ENCODE measurements around the gene UGT1A9.

Gene UGT1A9

GRCh38 chr2:233764761-233765160 lies 93.1 kb downstream of the UGT1A9 start:
- POLR2A ChIA-PET (ENCODE audit: low non-redundant PET): no interaction called here
- no peak for DNase-seq (ENCODE audit: low spot score)
- CTCF ChIA-PET: no interaction called here
- H3K27ac ChIP-seq: no peak overlapping the region
- TF ChIP-seq CTCF (conservative IDR thresholded peaks at IDR 0.05; ENCODE audit: low read depth): no peak

GRCh38 chr2:233766416-233766815 lies 94.7 kb downstream of the UGT1A9 start:
- H3K27ac ChIP-seq: no peak overlapping the region
- TF ChIP-seq CTCF (conservative IDR thresholded peaks at IDR 0.05; ENCODE audit: low read depth): no peak
- DNase-seq (ENCODE audit: low spot score): no peak
- ChIA-PET POLR2A (ENCODE audit: low non-redundant PET) (no interaction called here), CTCF (no interaction called here)

- no peak for DNase-seq (ENCODE audit: low spot score)
- ChIA-PET POLR2A (ENCODE audit: low non-redundant PET) (interaction anchor here (0.8 kb wide), 1 partner anchor 600 kb away, joined by 6 read pairs; no protein-coding TSS in a partner anchor), CTCF (interaction anchor here (0.6 kb wide), 1 partner anchor 64 kb away, joined by 3 read pairs; no protein-coding TSS in a partner anchor)
- H3K27ac ChIP-seq: no peak overlapping the region
- no peak for TF ChIP-seq CTCF (conservative IDR thresholded peaks at IDR 0.05; ENCODE audit: low read depth)
These were observed 96.4 kb downstream of the UGT1A9 start for GRCh38 chr2:233768076-233768475.

GRCh38 chr2:233769260-233769659 lies 97.6 kb downstream of the UGT1A9 start:
- H3K27ac ChIP-seq: no peak overlapping the region
- no peak for TF ChIP-seq CTCF (conservative IDR thresholded peaks at IDR 0.05; ENCODE audit: low read depth)
- no peak for DNase-seq (ENCODE audit: low spot score)
- POLR2A ChIA-PET (ENCODE audit: low non-redundant PET): no interaction called here
- CTCF ChIA-PET: no interaction called here

GRCh38 chr2:233772153-233772552 lies 100.5 kb downstream of the UGT1A9 start:
- no peak for TF ChIP-seq CTCF (conservative IDR thresholded peaks at IDR 0.05; ENCODE audit: low read depth)
- no peak overlapping the region for H3K27ac ChIP-seq
- DNase-seq (ENCODE audit: low spot score): no peak
- POLR2A ChIA-PET (ENCODE audit: low non-redundant PET): no interaction called here
- CTCF ChIA-PET: no interaction called here

GRCh38 chr2:233772583-233772982 lies 100.9 kb downstream of the UGT1A9 start:
- H3K27ac ChIP-seq: no peak overlapping the region
- POLR2A ChIA-PET (ENCODE audit: low non-redundant PET): no interaction called here
- CTCF ChIA-PET: no interaction called here
- no peak for TF ChIP-seq CTCF (conservative IDR thresholded peaks at IDR 0.05; ENCODE audit: low read depth)
- DNase-seq (ENCODE audit: low spot score): no peak

GRCh38 chr2:233773854-233774253 lies 102.2 kb downstream of the UGT1A9 start:
- TF ChIP-seq CTCF (conservative IDR thresholded peaks at IDR 0.05; ENCODE audit: low read depth): no peak
- POLR2A ChIA-PET (ENCODE audit: low non-redundant PET): no interaction called here

More at GRCh38 chr2:233773854-233774253, 102.2 kb downstream of the UGT1A9 start:
- CTCF ChIA-PET: interaction anchor here (1.4 kb wide), 1 partner anchor 325 kb away, joined by 4 read pairs; no protein-coding TSS in a partner anchor
- no peak for DNase-seq (ENCODE audit: low spot score)
- no peak overlapping the region for H3K27ac ChIP-seq
